ENCODE measurements around the gene LPAR1.
"Not testable (repeated sequence)": the region's sequence is repeated elsewhere in the genome, so short reads cannot be mapped to it uniquely, and the experiment has no call there.

LPAR1 gene

GRCh38 chr9:110861370-110862110, 176.7 kb downstream of the LPAR1 start:
- not testable (repeated sequence) for DNase-seq

GRCh38 chr9:110856772-110857171, 181.5 kb downstream of the LPAR1 start:
- no peak for DNase-seq

GRCh38 chr9:110850401-110851135, 187.7 kb downstream of the LPAR1 start:
- no peak for DNase-seq

GRCh38 chr9:110847671-110848070, 190.6 kb downstream of the LPAR1 start:
- DNase-seq = no peak

- DNase-seq = no peak
These were observed 192.1 kb downstream of the LPAR1 start for GRCh38 chr9:110846215-110846614.

- no peak for DNase-seq
These were observed 194.1 kb downstream of the LPAR1 start for GRCh38 chr9:110844121-110844520.

GRCh38 chr9:110842986-110843385, 195.3 kb downstream of the LPAR1 start:
- DNase-seq = no peak

- DNase-seq = no peak
These were observed 196.1 kb downstream of the LPAR1 start for GRCh38 chr9:110842169-110842568.

- DNase-seq = no peak
These were observed 200.8 kb downstream of the LPAR1 start for GRCh38 chr9:110837401-110838005.

GRCh38 chr9:110835859-110836271, 202.4 kb downstream of the LPAR1 start:
- DNase-seq = no peak

- DNase-seq = no peak
These were observed 202.9 kb downstream of the LPAR1 start for GRCh38 chr9:110835404-110835803.

GRCh38 chr9:110832926-110833325, 205.3 kb downstream of the LPAR1 start:
- no peak for DNase-seq

- DNase-seq = no peak
These were observed 207.8 kb downstream of the LPAR1 start for GRCh38 chr9:110830495-110830894.

- no peak for DNase-seq
These were observed 210.0 kb downstream of the LPAR1 start for GRCh38 chr9:110828264-110828663.

- not testable (repeated sequence) for DNase-seq
These were observed 211.9 kb downstream of the LPAR1 start for GRCh38 chr9:110826400-110826799.

- no peak for DNase-seq
These were observed 212.3 kb downstream of the LPAR1 start for GRCh38 chr9:110825950-110826349.

- DNase-seq = not testable (repeated sequence)
These were observed 213.1 kb downstream of the LPAR1 start for GRCh38 chr9:110825129-110825528.

Measured in DMS153 (cell line).